Measurements from ENCODE around the gene CFAP46. TPM values are rescaled to one million over a fixed set of nuclear protein-coding genes. Genes with fewer than 3 reads are reported as not detected.
"Not testable (repeated sequence)": the region's sequence is repeated elsewhere in the genome, so short reads cannot be mapped to it uniquely, and the experiment has no call there.

Gene CFAP46
- total and polyA plus RNA-seq, 2 donors = 0.09 to 0.34 TPM

DNA sequence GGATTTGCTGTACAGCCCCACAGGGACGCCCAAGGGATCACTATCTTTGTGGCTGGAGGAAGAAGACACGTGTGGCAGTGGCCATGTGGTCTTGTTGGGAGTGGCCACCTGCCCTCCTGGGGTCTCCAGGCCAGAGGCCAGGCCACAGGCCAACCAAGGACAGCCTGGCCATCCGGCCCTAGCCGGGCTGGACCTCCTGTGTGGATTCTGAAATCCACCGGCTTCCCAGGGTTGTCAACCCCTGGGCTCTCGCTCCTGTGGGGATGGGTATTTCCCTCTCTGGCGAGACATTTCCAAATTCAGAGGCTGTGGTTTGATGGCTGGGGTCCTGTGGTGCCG is 31.5 kb upstream of the CFAP46 start:
- DNase-seq (ENCODE audit: low read depth in 6 of 9, low spot score in 9 of 9) = no peak
- 87% methylated on average over 8 of the region's 8 CpGs for WGBS
- no peak overlapping the region for H3K27ac ChIP-seq (ENCODE audit: low read depth in 1 of 2, low read length in 1 of 2)
- H3K4me3 ChIP-seq (ENCODE audit: low read length in 2 of 2) = no peak overlapping the region
- no peaks in the 10 kb centered on the region for H3K4me1 ChIP-seq (ENCODE audit: control insufficient read depth in 2 of 2, insufficient read depth in 2 of 2, low read length in 2 of 2)
- H3K27me3 ChIP-seq (ENCODE audit: control insufficient read depth in 2 of 2, insufficient read depth in 1 of 2, low read length in 1 of 2) = peaks cover 2 to 32% of the 10 kb centered on the region in 2 donors
- no peaks in the 10 kb centered on the region for H3K9me3 ChIP-seq (ENCODE audit: control insufficient read depth in 2 of 2, insufficient read depth in 1 of 2, low read length in 1 of 2)
- H3K36me3 ChIP-seq (ENCODE audit: control insufficient read depth in 2 of 2, insufficient read depth in 2 of 2, low read length in 1 of 2) = no peaks in the 10 kb centered on the region

- no peak overlapping the region for H3K27ac ChIP-seq (ENCODE audit: low read depth in 1 of 2, low read length in 1 of 2)
- H3K4me1 ChIP-seq (ENCODE audit: control insufficient read depth in 2 of 2, insufficient read depth in 2 of 2, low read length in 2 of 2) = no peaks in the 10 kb centered on the region
- H3K36me3 ChIP-seq (ENCODE audit: control insufficient read depth in 2 of 2, insufficient read depth in 2 of 2, low read length in 1 of 2) = no peaks in the 10 kb centered on the region
- 90% methylated on average over 28 of the region's 28 CpGs for WGBS
- H3K4me3 ChIP-seq (ENCODE audit: low read length in 2 of 2) = no peak overlapping the region
- DNase-seq (ENCODE audit: low read depth in 6 of 9, low spot score in 9 of 9) = no peak
- H3K27me3 ChIP-seq (ENCODE audit: control insufficient read depth in 2 of 2, insufficient read depth in 1 of 2, low read length in 1 of 2) = peaks cover 2 to 32% of the 10 kb centered on the region in 2 donors
- H3K9me3 ChIP-seq (ENCODE audit: control insufficient read depth in 2 of 2, insufficient read depth in 1 of 2, low read length in 1 of 2) = no peaks in the 10 kb centered on the region
Observed at GRCh38 chr10:132972986-132973902, 30.9 kb upstream of the CFAP46 start.

DNA sequence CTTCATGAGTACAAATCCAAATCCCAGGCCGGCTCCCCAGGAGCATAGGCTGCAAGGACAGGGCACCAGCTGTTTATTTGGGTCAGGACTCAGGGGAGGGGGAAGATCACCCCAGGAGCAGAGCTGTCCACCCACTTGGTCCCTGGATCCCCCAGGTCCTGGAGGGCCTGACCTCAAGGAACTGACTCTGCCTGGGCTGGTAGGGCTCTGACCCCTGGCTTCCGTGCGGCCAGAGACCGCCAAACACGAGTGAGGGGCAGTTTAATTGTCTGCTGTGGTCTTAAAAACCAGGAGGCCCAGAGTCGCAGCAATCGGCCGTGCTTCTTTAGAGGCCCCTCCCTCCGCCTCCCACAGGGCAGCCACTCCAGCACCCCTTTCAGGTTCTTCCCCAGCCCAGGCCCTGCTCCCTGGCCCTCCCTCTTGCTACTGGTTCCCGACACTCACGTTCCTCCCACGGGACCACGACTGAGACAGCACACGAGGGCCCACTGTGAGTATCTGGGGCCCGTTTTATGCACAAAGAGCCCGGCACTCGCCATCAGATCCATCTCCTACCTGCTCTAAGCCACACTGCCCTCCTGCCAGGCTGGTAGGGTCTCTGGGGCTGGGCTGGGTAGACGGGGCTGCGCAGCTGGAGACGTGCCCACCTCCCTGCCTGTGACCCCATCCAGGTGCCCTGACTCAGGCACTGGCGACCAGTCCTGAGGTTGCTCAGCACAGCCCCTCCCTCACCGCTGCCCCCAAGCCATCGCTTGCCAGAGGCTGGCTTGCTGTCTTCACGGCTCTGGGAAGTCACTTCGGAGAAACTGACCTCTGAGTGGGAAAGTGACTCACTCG is 30.0 kb upstream of the CFAP46 start:
- H3K4me3 ChIP-seq (ENCODE audit: low read length in 2 of 2) = no peak overlapping the region
- 88% methylated on average over 26 of the region's 26 CpGs for WGBS
- H3K4me1 ChIP-seq (ENCODE audit: control insufficient read depth in 2 of 2, insufficient read depth in 2 of 2, low read length in 2 of 2) = no peaks in the 10 kb centered on the region
- no peaks in the 10 kb centered on the region for H3K9me3 ChIP-seq (ENCODE audit: control insufficient read depth in 2 of 2, insufficient read depth in 1 of 2, low read length in 1 of 2)
- peaks cover 2 to 32% of the 10 kb centered on the region in 2 donors for H3K27me3 ChIP-seq (ENCODE audit: control insufficient read depth in 2 of 2, insufficient read depth in 1 of 2, low read length in 1 of 2)
- H3K27ac ChIP-seq (ENCODE audit: low read depth in 1 of 2, low read length in 1 of 2) = no peak overlapping the region
- DNase-seq (ENCODE audit: low read depth in 6 of 9, low spot score in 9 of 9) = no peak
- H3K36me3 ChIP-seq (ENCODE audit: control insufficient read depth in 2 of 2, insufficient read depth in 2 of 2, low read length in 1 of 2) = no peaks in the 10 kb centered on the region

GRCh38 chr10:132971448-132972148 is 29.2 kb upstream of the CFAP46 start:
- peaks cover 2 to 32% of the 10 kb centered on the region in 2 donors for H3K27me3 ChIP-seq (ENCODE audit: control insufficient read depth in 2 of 2, insufficient read depth in 1 of 2, low read length in 1 of 2)
- DNase-seq (ENCODE audit: low read depth in 6 of 9, low spot score in 9 of 9) = no peak
- no peaks in the 10 kb centered on the region for H3K9me3 ChIP-seq (ENCODE audit: control insufficient read depth in 2 of 2, insufficient read depth in 1 of 2, low read length in 1 of 2)
- H3K27ac ChIP-seq (ENCODE audit: low read depth in 1 of 2, low read length in 1 of 2) = no peak overlapping the region
- WGBS = 57% methylated on average over 24 of the region's 24 CpGs
- H3K36me3 ChIP-seq (ENCODE audit: control insufficient read depth in 2 of 2, insufficient read depth in 2 of 2, low read length in 1 of 2) = no peaks in the 10 kb centered on the region
- no peaks in the 10 kb centered on the region for H3K4me1 ChIP-seq (ENCODE audit: control insufficient read depth in 2 of 2, insufficient read depth in 2 of 2, low read length in 2 of 2)
- no peak overlapping the region for H3K4me3 ChIP-seq (ENCODE audit: low read length in 2 of 2)

GRCh38 chr10:132970641-132971438 is 28.5 kb upstream of the CFAP46 start:
- no peak overlapping the region for H3K4me3 ChIP-seq (ENCODE audit: low read length in 2 of 2)
- no peak overlapping the region for H3K27ac ChIP-seq (ENCODE audit: low read depth in 1 of 2, low read length in 1 of 2)
- no peaks in the 10 kb centered on the region for H3K4me1 ChIP-seq (ENCODE audit: control insufficient read depth in 2 of 2, insufficient read depth in 2 of 2, low read length in 2 of 2)
- WGBS = 80% methylated on average over 22 of the region's 22 CpGs
- H3K27me3 ChIP-seq (ENCODE audit: control insufficient read depth in 2 of 2, insufficient read depth in 1 of 2, low read length in 1 of 2) = peaks cover 2 to 32% of the 10 kb centered on the region in 2 donors
- no peaks in the 10 kb centered on the region for H3K36me3 ChIP-seq (ENCODE audit: control insufficient read depth in 2 of 2, insufficient read depth in 2 of 2, low read length in 1 of 2)
- no peak for DNase-seq (ENCODE audit: low read depth in 6 of 9, low spot score in 9 of 9)
- H3K9me3 ChIP-seq (ENCODE audit: control insufficient read depth in 2 of 2, insufficient read depth in 1 of 2, low read length in 1 of 2) = no peaks in the 10 kb centered on the region

DNA sequence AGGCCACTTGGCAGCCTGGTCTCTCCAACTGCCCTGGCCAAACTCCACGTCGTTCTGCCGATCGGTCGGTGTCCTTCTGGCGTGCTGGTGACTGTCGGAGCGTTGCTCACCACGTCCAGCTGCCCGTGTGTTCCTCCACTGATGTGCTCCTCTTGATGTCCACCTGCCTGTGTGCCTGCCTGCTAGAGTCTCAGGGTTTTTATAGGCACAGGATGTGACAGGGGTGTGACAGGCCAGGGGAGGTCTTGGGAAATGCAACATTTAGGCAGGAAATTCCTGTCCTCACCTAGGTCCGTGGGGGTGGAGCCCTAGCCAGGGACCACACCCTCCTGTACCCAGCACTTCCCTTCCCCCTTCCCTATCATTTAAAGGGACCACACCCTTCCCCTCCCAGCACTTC is 25.2 kb upstream of the CFAP46 start:
- no peak overlapping the region for H3K27ac ChIP-seq (ENCODE audit: low read depth in 1 of 2, low read length in 1 of 2)
- H3K27me3 ChIP-seq (ENCODE audit: control insufficient read depth in 2 of 2, insufficient read depth in 1 of 2, low read length in 1 of 2) = peaks cover 2 to 44% of the 10 kb centered on the region in 2 donors
- H3K4me1 ChIP-seq (ENCODE audit: control insufficient read depth in 2 of 2, insufficient read depth in 2 of 2, low read length in 2 of 2) = no peaks in the 10 kb centered on the region
- H3K36me3 ChIP-seq (ENCODE audit: control insufficient read depth in 2 of 2, insufficient read depth in 2 of 2, low read length in 1 of 2) = no peaks in the 10 kb centered on the region
- 72% methylated on average over 11 of the region's 11 CpGs for WGBS
- DNase-seq (ENCODE audit: low read depth in 6 of 9, low spot score in 9 of 9) = no peak
- H3K9me3 ChIP-seq (ENCODE audit: control insufficient read depth in 2 of 2, insufficient read depth in 1 of 2, low read length in 1 of 2) = no peaks in the 10 kb centered on the region
- H3K4me3 ChIP-seq (ENCODE audit: low read length in 2 of 2) = no peak overlapping the region

DNA sequence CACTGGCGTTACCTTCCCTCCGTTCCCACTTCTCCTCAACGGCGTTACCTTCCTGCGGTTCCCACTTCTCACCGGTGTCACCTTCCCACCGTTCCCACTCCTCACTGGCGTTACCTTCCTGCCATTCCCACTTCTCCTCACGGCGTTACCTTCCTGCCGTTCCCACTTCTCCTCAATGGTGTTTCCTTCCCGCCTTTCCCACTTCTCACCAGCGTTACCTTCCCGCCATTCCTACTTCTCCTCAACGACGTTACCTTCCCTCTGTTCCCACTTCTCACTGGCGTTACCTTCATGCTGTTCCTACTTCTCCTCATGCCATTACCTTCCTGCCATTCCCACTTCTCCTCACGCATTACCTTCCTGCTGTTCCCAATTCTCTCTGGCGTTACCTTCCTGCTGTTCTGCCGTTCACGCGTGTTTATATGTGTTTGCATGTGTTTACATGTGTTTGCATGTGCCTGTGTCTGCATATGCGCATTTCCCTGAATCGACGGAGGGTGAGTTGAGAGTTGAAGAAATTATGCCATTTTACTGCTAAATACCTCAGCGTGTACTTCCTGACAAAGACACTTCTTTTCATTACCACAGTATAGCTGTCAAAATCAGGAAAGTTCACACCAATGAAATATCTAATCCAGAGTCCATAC is 23.2 kb upstream of the CFAP46 start:
- H3K27ac ChIP-seq (ENCODE audit: low read depth in 1 of 2, low read length in 1 of 2) = no peak overlapping the region
- peaks cover 0 to 5% of the 10 kb centered on the region in 2 donors for H3K4me1 ChIP-seq (ENCODE audit: control insufficient read depth in 2 of 2, insufficient read depth in 2 of 2, low read length in 2 of 2)
- H3K27me3 ChIP-seq (ENCODE audit: control insufficient read depth in 2 of 2, insufficient read depth in 1 of 2, low read length in 1 of 2) = peaks cover 0 to 35% of the 10 kb centered on the region in 2 donors
- no peaks in the 10 kb centered on the region for H3K9me3 ChIP-seq (ENCODE audit: control insufficient read depth in 2 of 2, insufficient read depth in 1 of 2, low read length in 1 of 2)
- H3K4me3 ChIP-seq (ENCODE audit: low read length in 2 of 2) = no peak overlapping the region
- DNase-seq (ENCODE audit: low read depth in 6 of 9, low spot score in 9 of 9) = no peak
- WGBS = 87% methylated on average over 26 of the region's 26 CpGs
- H3K36me3 ChIP-seq (ENCODE audit: control insufficient read depth in 2 of 2, insufficient read depth in 2 of 2, low read length in 1 of 2) = no peaks in the 10 kb centered on the region

DNA sequence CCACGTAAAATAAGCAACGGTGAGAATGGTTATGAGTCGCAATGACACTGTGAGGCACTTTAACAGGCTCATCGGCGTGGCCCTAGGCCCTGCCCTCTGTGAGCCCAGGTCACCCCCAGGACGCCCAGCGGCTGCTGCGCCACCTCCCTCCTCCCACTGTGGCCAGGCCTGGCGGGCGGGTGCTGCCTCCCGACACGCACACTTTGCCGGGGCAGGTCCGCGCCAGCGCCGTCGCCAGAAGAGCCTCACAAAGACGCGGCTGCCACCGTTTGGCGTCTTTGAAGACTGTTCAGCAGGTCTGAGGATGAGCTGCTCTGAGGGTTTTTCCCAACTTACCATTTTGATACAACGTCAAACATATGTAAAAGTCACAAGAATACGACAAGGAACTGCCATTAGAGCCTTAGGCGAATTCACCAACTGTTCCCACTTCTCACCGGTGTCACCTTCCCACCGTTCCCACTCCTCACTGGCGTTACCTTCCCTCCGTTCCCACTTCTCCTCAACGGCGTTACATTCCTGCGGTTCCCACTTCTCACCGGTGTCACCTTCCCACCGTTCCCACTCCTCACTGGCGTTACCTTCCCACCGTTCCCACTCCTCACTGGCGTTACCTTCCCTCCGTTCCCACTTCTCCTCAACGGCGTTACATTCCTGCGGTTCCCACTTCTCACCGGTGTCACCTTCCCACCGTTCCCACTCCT is 22.5 kb upstream of the CFAP46 start:
- DNase-seq (ENCODE audit: low read depth in 6 of 9, low spot score in 9 of 9); H3K4me3 ChIP-seq (ENCODE audit: low read length in 2 of 2); H3K9me3 ChIP-seq (ENCODE audit: control insufficient read depth in 2 of 2, insufficient read depth in 1 of 2, low read length in 1 of 2); H3K36me3 ChIP-seq (ENCODE audit: control insufficient read depth in 2 of 2, insufficient read depth in 2 of 2, low read length in 1 of 2); H3K4me1 ChIP-seq (ENCODE audit: control insufficient read depth in 2 of 2, insufficient read depth in 2 of 2, low read length in 2 of 2); H3K27ac ChIP-seq (ENCODE audit: low read depth in 1 of 2, low read length in 1 of 2): not testable (repeated sequence)
- 80% methylated on average over 43 of the region's 43 CpGs for whole genome bisulfite sequencing
- peaks cover 0 to 35% of the 10 kb centered on the region in 2 donors for H3K27me3 ChIP-seq (ENCODE audit: control insufficient read depth in 2 of 2, insufficient read depth in 1 of 2, low read length in 1 of 2)
